Amygdala (tissue), 56 donors: ENCODE measurements around the gene CYP27C1.
"Not testable (repeated sequence)": the region's sequence is repeated elsewhere in the genome, so short reads cannot be mapped to it uniquely, and the experiment has no call there.

ENCODE experiments used
- DNase-seq, 56 donors: peaks; one replicate each; lab custom pipeline; 2025; lab: John Stamatoyannopoulos, UW

Gene CYP27C1

DNA sequence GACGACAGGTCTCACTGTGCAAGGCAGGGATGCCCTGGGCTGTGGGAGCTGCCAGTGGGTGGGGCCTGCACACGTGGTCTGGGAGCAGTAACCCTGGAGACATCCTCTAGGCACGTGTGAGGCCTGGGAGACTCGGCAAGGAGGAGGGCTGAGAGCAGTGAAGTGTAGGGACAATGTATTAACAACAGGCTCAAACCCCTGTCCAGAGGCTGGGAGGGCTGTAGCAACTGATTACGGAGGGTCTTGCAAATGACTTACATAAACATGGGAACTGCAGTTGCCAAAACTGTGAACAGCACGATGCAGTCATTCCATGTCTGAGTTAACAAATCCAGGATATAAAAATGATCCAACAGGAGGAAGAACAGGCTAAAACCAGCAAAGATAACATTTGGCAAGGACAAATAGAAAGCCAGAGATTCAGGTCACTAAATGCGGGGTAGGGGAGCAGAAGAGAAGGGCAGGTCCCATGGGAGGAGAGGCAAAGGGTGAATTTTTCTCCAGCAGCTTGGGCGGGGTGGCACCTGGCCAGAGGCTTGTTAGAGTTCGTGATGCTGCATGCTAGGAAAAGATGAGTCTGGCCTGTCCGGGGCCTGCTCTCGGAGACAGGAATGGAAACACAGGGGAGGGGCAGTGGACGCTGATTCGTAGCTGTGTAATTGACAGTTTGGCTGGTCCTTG lies 44.9 kb downstream of the CYP27C1 start:
- DNase-seq: peak in 1 of 56 donors; percentile 13

GRCh38 chr2:127174640-127175039 lies 45.5 kb downstream of the CYP27C1 start:
- no peak for DNase-seq

DNA sequence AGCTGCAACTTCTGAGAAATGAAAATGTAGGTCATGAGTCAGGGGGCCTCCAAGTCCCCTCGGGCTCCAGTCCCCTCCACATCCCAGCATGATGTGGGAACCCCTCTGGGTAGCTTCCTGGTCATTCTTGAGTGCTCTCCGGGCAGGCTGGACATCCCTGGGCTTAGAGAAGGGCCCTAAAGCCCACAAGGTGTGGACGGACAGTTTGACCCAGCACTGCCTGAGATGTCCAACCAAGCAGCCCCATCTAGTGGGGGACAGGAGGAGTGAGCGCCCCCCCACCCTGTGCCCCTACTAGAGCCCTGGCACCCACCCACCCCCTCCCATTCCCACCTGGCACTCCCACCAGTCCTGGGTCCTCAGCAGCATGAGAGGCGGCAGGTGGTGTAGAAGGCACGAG lies 46.0 kb downstream of the CYP27C1 start:
- DNase-seq: peak in 15 of 56 donors; percentile 16 to 70 (median 26)

- DNase-seq: no peak
These were observed 47.0 kb downstream of the CYP27C1 start for GRCh38 chr2:127173057-127173456.

DNA sequence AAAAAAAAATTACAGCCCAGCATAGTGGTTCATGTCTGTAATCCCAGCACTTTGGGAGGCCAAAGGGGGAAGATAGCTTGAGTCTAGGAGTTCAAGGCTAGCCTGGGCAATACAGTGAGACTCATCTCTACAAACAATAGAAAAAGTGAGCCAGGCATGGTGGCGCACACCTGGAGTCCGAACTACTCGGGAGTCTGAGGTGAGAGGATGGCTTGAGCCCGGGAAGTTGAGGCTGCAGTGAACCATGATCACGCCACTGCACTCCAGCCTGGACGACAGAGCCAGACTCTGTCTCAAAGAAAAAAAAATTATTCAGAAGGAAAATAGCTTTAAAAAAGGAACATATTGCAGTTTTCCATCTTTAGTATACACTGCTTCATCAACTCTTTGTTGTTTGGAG lies 47.8 kb downstream of the CYP27C1 start:
- DNase-seq: no peak

DNA sequence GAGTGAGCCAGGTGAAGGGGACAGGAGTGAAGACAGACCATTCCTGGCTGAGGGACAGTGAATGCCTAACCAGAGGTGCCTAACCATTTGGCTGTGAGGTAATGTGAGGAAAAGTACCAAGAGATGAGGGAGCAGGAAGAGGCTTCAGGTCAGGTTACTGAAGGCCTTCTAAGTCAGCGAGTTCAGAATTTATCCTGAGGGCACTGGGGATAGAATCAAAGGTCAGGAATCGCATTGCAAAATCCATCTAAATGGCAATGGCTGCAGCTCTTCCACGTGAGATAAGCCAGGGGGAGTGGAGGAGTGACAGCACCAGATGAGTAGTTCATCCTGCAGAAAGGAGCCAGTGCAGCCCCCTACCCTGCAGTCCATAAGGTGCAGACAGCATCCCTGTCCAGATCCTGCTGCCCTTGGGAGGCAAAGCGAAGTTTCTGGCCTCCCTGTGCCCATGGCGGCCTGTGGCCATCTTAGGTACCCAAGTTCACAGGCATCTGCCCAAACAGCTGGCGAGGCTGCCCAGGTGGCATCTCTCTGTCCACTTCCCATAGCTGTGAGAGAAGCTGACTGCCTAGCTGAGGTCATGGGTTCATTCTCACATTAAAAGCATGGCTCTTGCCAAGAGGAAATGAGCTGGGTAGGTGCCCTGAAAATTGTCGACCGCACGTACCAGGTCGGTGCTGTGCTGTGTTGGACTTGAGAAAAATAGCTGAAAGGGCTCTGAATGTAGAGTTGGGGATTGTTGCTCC lies 49.5 kb downstream of the CYP27C1 start:
- DNase-seq: no peak

DNA sequence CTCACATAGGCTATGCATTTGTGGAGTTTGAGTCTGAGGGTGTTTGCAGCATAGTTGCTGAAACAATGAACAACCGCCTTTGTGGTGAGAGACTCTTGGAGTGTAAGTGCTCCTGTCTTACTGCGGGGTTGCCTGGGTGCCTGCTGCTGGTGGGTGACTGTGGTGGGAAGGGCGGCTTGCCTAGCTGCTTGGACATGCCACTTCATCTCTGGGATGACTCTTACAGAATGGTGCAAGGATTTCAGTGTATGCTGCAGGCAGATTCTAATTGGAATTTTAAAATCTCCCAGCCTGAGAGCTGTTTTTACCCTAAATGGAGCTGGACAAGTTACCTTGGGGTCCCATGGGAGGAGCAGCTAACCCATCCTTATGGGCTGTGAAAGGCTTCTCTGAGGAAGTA lies 50.1 kb downstream of the CYP27C1 start:
- DNase-seq: no peak

DNA sequence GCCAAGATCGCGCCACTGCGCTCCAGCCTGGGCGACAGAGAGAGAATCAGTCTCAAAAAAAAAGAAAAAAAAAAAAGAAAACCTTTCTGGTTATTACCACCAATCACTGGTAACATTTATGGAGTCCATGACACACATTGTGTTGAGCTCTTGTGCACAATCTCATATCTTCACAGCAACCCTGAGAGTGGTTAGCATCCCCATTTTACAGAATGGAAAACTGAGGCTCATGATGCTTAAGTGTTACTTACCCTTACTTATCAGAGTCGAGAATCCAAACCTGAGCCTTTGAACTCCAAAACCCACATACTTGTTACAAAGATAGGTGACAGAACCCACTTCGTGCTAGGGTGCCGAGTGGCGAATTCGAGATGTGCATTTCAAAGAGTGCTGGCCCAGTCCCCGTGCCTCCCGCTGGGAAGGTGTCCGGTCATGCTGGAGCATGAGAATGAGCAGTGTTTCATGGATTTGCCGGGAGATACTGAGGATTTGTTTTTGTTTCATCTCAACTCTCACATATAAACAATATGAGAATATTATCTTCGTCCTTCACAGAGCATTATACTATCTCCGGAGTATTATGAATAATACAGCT lies 50.9 kb downstream of the CYP27C1 start:
- DNase-seq: no peak

DNA sequence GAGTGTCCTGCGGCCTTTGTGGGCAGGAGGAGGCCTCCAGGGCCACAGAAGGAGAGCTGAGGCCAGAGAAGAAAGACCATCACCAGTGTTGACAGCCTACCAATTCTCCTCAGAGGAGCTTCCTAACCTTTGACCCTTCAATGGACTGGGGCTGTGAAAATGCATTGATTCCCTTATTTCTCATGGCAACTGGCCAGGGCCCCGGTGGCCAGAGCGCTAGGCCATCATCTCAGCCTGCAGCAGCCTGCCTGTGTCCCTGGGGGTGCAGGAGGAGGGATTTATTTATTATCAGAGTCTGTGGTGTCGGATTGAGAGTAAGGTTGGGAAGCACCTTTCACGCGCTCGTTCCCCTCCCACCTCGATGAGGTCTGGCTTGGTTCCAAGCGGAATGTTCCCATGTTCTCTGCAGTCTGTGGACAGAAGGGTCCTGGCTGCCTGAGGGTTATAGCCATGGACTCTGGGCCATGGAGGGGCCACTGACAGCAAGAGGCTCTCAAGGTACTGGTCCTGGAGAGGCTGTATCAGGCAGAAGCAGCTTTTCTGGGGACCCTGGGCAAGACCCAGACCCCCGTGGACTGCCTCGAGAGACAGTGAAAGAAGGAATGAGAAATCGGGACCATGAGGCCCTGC lies 53.8 kb downstream of the CYP27C1 start:
- DNase-seq: no peak

- no peak for DNase-seq
These were observed 54.6 kb downstream of the CYP27C1 start for GRCh38 chr2:127165539-127165935.

GRCh38 chr2:127164761-127165538 lies 55.1 kb downstream of the CYP27C1 start:
- DNase-seq: no peak

- DNase-seq: no peak
These were observed 56.2 kb downstream of the CYP27C1 start for GRCh38 chr2:127163921-127164320.

- DNase-seq: not testable (repeated sequence)
These were observed 57.1 kb downstream of the CYP27C1 start for GRCh38 chr2:127163090-127163406.

GRCh38 chr2:127162261-127163089 lies 57.6 kb downstream of the CYP27C1 start:
- no peak for DNase-seq

DNA sequence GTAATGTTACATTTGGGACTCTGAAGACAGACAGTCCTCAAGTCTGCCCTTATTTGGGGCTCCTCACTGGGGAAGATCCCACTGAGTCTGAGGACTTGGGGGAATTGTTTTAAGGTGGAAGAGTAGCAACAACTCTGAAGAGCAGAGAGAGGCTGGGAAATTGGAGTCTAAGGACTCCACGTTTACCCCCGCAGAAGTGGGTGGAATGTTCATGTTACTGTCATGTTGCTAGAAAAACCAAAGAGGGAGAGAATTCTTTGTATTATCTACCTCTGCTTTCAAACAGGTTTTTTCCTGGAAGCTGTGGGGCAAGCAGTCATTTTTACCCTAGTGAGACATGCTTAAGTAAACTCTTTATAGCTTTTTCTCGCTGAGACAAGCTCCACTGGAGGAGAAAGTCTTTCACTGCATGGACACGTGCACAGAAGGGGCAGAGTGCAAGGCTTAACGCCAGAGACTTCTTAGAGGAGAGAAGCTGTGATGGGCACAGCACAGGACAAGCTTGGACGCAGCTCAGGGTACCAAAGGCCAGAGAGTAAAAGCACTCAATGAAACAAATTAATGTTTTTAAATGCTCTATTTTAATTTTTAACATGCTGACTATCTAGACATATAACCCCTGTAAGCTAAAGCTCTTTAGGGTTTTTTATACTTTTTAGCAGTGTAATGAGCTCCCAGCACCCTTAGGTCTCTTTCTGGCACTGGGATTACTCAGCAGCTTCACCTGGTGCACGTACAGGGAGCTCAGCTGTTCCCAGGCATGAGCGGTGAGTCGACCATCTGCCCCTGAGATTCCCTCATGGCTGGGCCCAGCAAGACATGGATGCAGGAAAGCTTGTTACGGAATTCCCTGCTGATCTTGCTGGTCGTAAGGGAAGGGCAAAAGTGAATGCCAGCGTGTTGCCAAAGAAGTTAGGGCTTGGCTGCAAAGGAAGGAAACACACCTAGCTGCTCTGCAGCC lies 58.6 kb downstream of the CYP27C1 start:
- no peak for DNase-seq

- no peak for DNase-seq
These were observed 59.4 kb downstream of the CYP27C1 start for GRCh38 chr2:127160676-127161075.

GRCh38 chr2:127159543-127159942 lies 60.6 kb downstream of the CYP27C1 start:
- no peak for DNase-seq

DNA sequence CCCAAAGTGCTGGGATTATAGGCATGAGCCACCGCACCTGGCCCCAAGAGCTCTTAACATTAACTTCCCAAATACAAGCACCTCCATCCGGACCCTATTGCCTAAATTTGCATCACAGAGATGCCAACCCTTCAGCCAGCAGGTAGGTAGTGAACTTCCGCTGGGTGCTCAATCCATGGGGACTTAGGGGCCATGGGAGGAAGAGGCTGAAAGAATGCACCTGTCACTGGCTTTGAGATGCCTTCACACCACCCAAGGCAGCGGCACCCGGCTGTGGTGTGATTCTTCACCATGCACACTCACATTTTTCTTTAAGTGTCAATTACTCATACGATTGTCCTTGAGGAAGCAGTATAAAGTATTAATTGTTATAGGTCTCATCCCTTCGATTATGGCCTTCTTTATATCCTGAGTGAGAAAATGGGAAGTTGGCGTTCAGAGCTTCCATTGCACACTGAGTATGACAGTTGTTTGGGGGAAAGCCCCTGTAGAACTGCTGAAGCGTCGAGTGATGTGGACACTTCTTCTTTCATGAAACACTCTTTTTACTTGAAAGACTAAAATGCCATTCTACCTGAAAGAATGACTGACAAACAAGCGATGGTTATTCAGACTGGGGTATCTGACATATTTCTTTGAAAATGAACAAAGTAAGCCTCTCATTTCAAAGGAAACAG lies 61.3 kb downstream of the CYP27C1 start:
- no peak for DNase-seq
